Progenitor cell of endocrine pancreas (in vitro differentiated cells): Measurements from ENCODE around the gene FERD3L. TPM values are rescaled to one million over a fixed set of nuclear protein-coding genes. Genes with fewer than 3 reads are reported as not detected.

Experiments
- DNase-seq: peaks from one replicate; pipeline ENCODE4 v3.0.0; 2021; ENCODE audit warnings: low spot score; ENCODE audit not compliant: unreplicated experiment
- H3K27ac Mint-ChIP-seq: 2 replicates; pipeline ENCODE4 v1.8.0; 2021; ENCODE audit warnings: mild to moderate bottlenecking, moderate library complexity, mixed read lengths
- H3K27me3 Mint-ChIP-seq: 2 replicates; pipeline ENCODE4 v1.8.0; 2021; ENCODE audit warnings: mixed read lengths
- H3K36me3 Mint-ChIP-seq: 2 replicates; pipeline ENCODE4 v1.8.0; 2022; ENCODE audit warnings: mixed read lengths; ENCODE audit not compliant: insufficient read depth
- H3K4me1 Mint-ChIP-seq: 2 replicates; pipeline ENCODE4 v1.8.0; 2021; ENCODE audit warnings: low read depth, mixed read lengths
- H3K4me3 Mint-ChIP-seq: 2 replicates; pipeline ENCODE4 v1.8.0; 2021; ENCODE audit warnings: low read depth, mild to moderate bottlenecking, moderate library complexity, mixed read lengths
- H3K9me3 Mint-ChIP-seq: 2 replicates; pipeline ENCODE4 v1.8.0; 2021; ENCODE audit warnings: low read depth, mixed read lengths
- total RNA-seq: library from RNA; stranded (reverse); gene quantifications from 2 replicates; pipeline ENCODE4 v1.2.1, GENCODE V29; 2021
- TF ChIP-seq, protein P1 (sequence below): fragments of 200-600 bp; sonication (generic); IDR thresholded peaks from one replicate; pipeline ENCODE4 v1.5.0; 2021; ENCODE audit warnings: antibody characterized with exemption, mild to moderate bottlenecking; ENCODE audit not compliant: unreplicated experiment

The FERD3L gene
- total RNA-seq, 1 donor from 2014 or later = not detected

GRCh38 chr7:19098510-19098909 is 46.7 kb downstream of the FERD3L start:
- Mint-ChIP-seq H3K4me3 (no peak overlapping the region), H3K27ac (no peak overlapping the region), H3K4me1 (no peaks in the 10 kb centered on the region), H3K36me3 (no peaks in the 10 kb centered on the region), H3K27me3 (peaks cover 48% of the 10 kb centered on the region), H3K9me3 (no peaks in the 10 kb centered on the region)
- no peak for DNase-seq
- TF ChIP-seq, protein P1, sequence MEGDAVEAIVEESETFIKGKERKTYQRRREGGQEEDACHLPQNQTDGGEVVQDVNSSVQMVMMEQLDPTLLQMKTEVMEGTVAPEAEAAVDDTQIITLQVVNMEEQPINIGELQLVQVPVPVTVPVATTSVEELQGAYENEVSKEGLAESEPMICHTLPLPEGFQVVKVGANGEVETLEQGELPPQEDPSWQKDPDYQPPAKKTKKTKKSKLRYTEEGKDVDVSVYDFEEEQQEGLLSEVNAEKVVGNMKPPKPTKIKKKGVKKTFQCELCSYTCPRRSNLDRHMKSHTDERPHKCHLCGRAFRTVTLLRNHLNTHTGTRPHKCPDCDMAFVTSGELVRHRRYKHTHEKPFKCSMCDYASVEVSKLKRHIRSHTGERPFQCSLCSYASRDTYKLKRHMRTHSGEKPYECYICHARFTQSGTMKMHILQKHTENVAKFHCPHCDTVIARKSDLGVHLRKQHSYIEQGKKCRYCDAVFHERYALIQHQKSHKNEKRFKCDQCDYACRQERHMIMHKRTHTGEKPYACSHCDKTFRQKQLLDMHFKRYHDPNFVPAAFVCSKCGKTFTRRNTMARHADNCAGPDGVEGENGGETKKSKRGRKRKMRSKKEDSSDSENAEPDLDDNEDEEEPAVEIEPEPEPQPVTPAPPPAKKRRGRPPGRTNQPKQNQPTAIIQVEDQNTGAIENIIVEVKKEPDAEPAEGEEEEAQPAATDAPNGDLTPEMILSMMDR = no peak

GRCh38 chr7:19097165-19098055 is 47.8 kb downstream of the FERD3L start:
- Mint-ChIP-seq H3K9me3 (no peaks in the 10 kb centered on the region), H3K27ac (no peak overlapping the region), H3K4me1 (no peaks in the 10 kb centered on the region), H3K27me3 (peaks cover 37% of the 10 kb centered on the region), H3K4me3 (no peak overlapping the region), H3K36me3 (no peaks in the 10 kb centered on the region)
- TF ChIP-seq, protein P1 = no peak
- no peak for DNase-seq

- no peak overlapping the region for H3K4me3 Mint-ChIP-seq
- no peak for DNase-seq
- no peak overlapping the region for H3K27ac Mint-ChIP-seq
- H3K9me3 Mint-ChIP-seq = no peaks in the 10 kb centered on the region
- no peaks in the 10 kb centered on the region for H3K36me3 Mint-ChIP-seq
- H3K4me1 Mint-ChIP-seq = no peaks in the 10 kb centered on the region
- TF ChIP-seq, protein P1 = no peak
- peaks cover 22% of the 10 kb centered on the region for H3K27me3 Mint-ChIP-seq
Observed at GRCh38 chr7:19095353-19095860, 49.8 kb downstream of the FERD3L start.

Other genes with a start within 250 kb of the FERD3L start
- 1.8 and 2.8 TPM in 2 replicates for gene TWIST1, start 27.8 kb downstream of the FERD3L start, total RNA-seq